Naive thymus-derived CD4-positive, alpha-beta T cell (primary cell): ENCODE measurements around the gene KARS1. TPM values are rescaled to one million over a fixed set of nuclear protein-coding genes. Genes with fewer than 3 reads are reported as not detected.
A peak's percentile ranks its signal among the peaks of the same experiment; 100 is the strongest.
"Not testable (repeated sequence)": the region's sequence is repeated elsewhere in the genome, so short reads cannot be mapped to it uniquely, and the experiment has no call there.

Experiments used
- ATAC-seq: fragments of 150-1000 bp; cut with Tn5 transposase; 2 replicates; pipeline ENCODE4 v1.10.0; 2021; ENCODE audit warnings: mild to moderate bottlenecking, moderate library complexity
- CTCF ChIA-PET: fragments of 350-600 bp; sonication (Branson Sonifier 250); formaldehyde crosslinking; loops from one replicate; lab custom pipeline; 2021; ENCODE audit warnings: antibody characterized with exemption; lab: Charles Lee
- POLR2A ChIA-PET: fragments of 350-600 bp; sonication (Branson Sonifier 250); formaldehyde crosslinking; loops from one replicate; lab custom pipeline; 2021; ENCODE audit warnings: antibody characterized with exemption, inconsistent platforms; lab: Charles Lee
- DNase-seq, 9 donors: peaks; one replicate each; pipeline versions ENCODE4 v3.0.0 to v3.0.0-alpha.2; 2020 to 2022; ENCODE audit warnings: mixed read lengths in 1 of 9
- H3K27ac ChIP-seq: one replicate; pipeline ENCODE4 v1.7.0; 2013; ENCODE audit warnings: mild to moderate bottlenecking, low read depth, low read length, moderate library complexity
- H3K27me3 ChIP-seq, 2 donors: one replicate each; pipeline ENCODE4 v1.7.0; 2013; ENCODE audit warnings: low read length in 2 of 2, mild to moderate bottlenecking in 2 of 2, moderate library complexity in 2 of 2; ENCODE audit not compliant: control insufficient read depth in 2 of 2, insufficient read depth in 2 of 2
- H3K36me3 ChIP-seq, 3 experiments: 1 replicate in 2 of 3; 2 replicates in 1 of 3; pipeline ENCODE4 v1.7.0; 2013; ENCODE audit warnings: low read length in 3 of 3, mild to moderate bottlenecking in 3 of 3, moderate library complexity in 1 of 3; ENCODE audit not compliant: insufficient read depth in 3 of 3, control insufficient read depth in 2 of 3
- H3K4me1 ChIP-seq, 2 donors: one replicate each; pipeline ENCODE4 v1.7.0; 2013; ENCODE audit warnings: low read length in 2 of 2, mild to moderate bottlenecking in 2 of 2, moderate library complexity in 1 of 2; ENCODE audit not compliant: control insufficient read depth in 2 of 2, insufficient read depth in 2 of 2
- H3K4me3 ChIP-seq: 2 replicates; pipeline ENCODE4 v1.7.0; 2013; ENCODE audit warnings: mild to moderate bottlenecking, low read length
- H3K9me3 ChIP-seq, 3 experiments: 1 replicate in 2 of 3; 2 replicates in 1 of 3; pipeline ENCODE4 v1.7.0; 2013; ENCODE audit warnings: low read length in 3 of 3; ENCODE audit not compliant: control insufficient read depth in 2 of 3
- H3K27ac Mint-ChIP-seq, 9 donors: one replicate each; pipeline ENCODE4 v1.8.0; 2020 to 2022; ENCODE audit warnings: mixed read lengths in 9 of 9, mild to moderate bottlenecking in 8 of 9, moderate library complexity in 5 of 9, inconsistent platforms in 2 of 9
- H3K27me3 Mint-ChIP-seq, 5 donors: one replicate each; pipeline ENCODE4 v1.8.0; 2021 to 2022; ENCODE audit warnings: mixed read lengths in 5 of 5, mild to moderate bottlenecking in 1 of 5
- H3K36me3 Mint-ChIP-seq, 5 donors: one replicate each; pipeline ENCODE4 v1.8.0; 2020 to 2022; ENCODE audit warnings: mixed read lengths in 5 of 5, mild to moderate bottlenecking in 3 of 5, inconsistent platforms in 1 of 5
- H3K4me1 Mint-ChIP-seq, 7 donors: one replicate each; pipeline ENCODE4 v1.8.0; 2020 to 2022; ENCODE audit warnings: mixed read lengths in 7 of 7, mild to moderate bottlenecking in 3 of 7, inconsistent platforms in 1 of 7
- H3K4me3 Mint-ChIP-seq, 10 donors: one replicate each; pipeline ENCODE4 v1.8.0; 2020 to 2022; ENCODE audit warnings: mild to moderate bottlenecking in 10 of 10, mixed read lengths in 10 of 10, moderate library complexity in 6 of 10, inconsistent platforms in 2 of 10
- H3K9me3 Mint-ChIP-seq, 11 donors: one replicate each; pipeline ENCODE4 v1.8.0; 2020 to 2022; ENCODE audit warnings: mixed read lengths in 11 of 11, mild to moderate bottlenecking in 4 of 11, inconsistent platforms in 1 of 11, moderate library complexity in 1 of 11
- intact Hi-C, 2 donors: fragments of 100-400 bp; cut with micrococcal nuclease; formaldehyde crosslinking; loops; one replicate each; pipeline ENCODE4 v1.15.1; 2023
- polyA plus RNA-seq, 2 donors: library from polyadenylated mRNA; unstranded; fragments of 300-500 nt; fragmentation: Illumina TruSeq; gene quantifications; one replicate each; pipeline ENCODE4 v1.2.3, GENCODE V29; 2021
- total RNA-seq, 6 experiments: library from RNA in 5 of 6; stranded (reverse) in 5 of 6; gene quantifications; 1 replicate in 5 of 6; 2 replicates in 1 of 6; pipeline ENCODE4 v1.2.3 and lab custom pipeline; 2021 to 2026

KARS1 gene
- total and polyA plus RNA-seq, 7 experiments from 2014 or later, result 118 to 216 (median 141) TPM

- Mint-ChIP-seq H3K27me3 (no peaks in the 10 kb centered on the region), H3K9me3 (peaks cover 0 to 5% (median 0%) of the 10 kb centered on the region in 11 donors), H3K4me3 (peak overlapping the region in 1 of 10 donors; percentile 38), H3K4me1 (peaks cover 0 to 14% (median 5%) of the 10 kb centered on the region in 7 donors), H3K27ac (peak overlapping the region in 1 of 9 donors; percentile 21), H3K36me3 (peaks cover 13 to 20% (median 17%) of the 10 kb centered on the region in 5 donors)
- H3K9me3 ChIP-seq, result no peaks in the 10 kb centered on the region
- H3K4me3 ChIP-seq, result no peak overlapping the region
- peaks cover 0 to 22% (median 3%) of the 10 kb centered on the region in 3 experiments for H3K36me3 ChIP-seq
- no peaks in the 10 kb centered on the region for H3K4me1 ChIP-seq
- H3K27me3 ChIP-seq, result no peaks in the 10 kb centered on the region
- intact Hi-C loops, result no loop called here
- ChIA-PET CTCF (no interaction called here), POLR2A (interaction anchor here (0.6 kb wide), 1 partner anchor 29 kb away, joined by 3 read pairs; no protein-coding TSS in a partner anchor)
- peak; percentile 63 for ATAC-seq
- no peak overlapping the region for H3K27ac ChIP-seq
- no peak for DNase-seq
These were observed 53.3 kb downstream of the KARS1 start for GRCh38 chr16:75593825-75594820.

- POLR2A ChIA-PET, result interaction anchor here (0.6 kb wide), 1 partner anchor 28 kb away, joined by 3 read pairs; no protein-coding TSS in a partner anchor
- H3K9me3 ChIP-seq, result no peaks in the 10 kb centered on the region
- DNase-seq (no peak), ATAC-seq (no peak)
- H3K27ac ChIP-seq, result no peak overlapping the region
- intact Hi-C loops, result no loop called here
- no peak overlapping the region for H3K4me3 Mint-ChIP-seq
- H3K9me3 Mint-ChIP-seq, result peaks cover 0 to 5% (median 0%) of the 10 kb centered on the region in 11 donors
- H3K4me1 Mint-ChIP-seq, result peaks cover 0 to 14% (median 5%) of the 10 kb centered on the region in 7 donors
- H3K36me3 ChIP-seq, result peaks cover 0 to 22% (median 3%) of the 10 kb centered on the region in 3 experiments
- H3K27me3 ChIP-seq, result no peaks in the 10 kb centered on the region
- peaks cover 13 to 20% (median 16%) of the 10 kb centered on the region in 5 donors for H3K36me3 Mint-ChIP-seq
- no peaks in the 10 kb centered on the region for H3K4me1 ChIP-seq
- no peak overlapping the region for H3K4me3 ChIP-seq
- H3K27ac Mint-ChIP-seq, result no peak overlapping the region
- no peaks in the 10 kb centered on the region for H3K27me3 Mint-ChIP-seq
- CTCF ChIA-PET, result no interaction called here
These were observed 54.2 kb downstream of the KARS1 start for GRCh38 chr16:75593308-75593707.

DNA sequence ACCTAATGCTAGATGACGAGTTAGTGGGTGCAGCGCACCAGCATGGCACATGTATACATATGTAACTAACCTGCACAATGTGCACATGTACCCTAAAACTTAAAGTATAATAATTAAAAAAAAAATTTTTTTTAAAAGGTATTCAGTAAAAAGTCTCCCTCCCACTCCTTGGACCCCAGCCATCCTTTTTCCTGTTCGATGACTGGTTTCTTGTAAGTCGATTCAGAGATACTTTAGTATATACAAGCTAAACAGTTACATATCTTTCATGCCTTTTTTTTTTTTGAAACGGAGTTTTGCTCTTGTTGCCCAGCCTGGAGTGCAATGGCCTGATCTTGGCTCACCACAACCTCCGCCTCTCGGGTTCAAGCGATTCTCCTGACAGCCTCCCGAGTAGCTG, 55.5 kb downstream of the KARS1 start:
- POLR2A ChIA-PET, H3K9me3 Mint-ChIP-seq, H3K27me3 ChIP-seq, intact Hi-C loops, H3K4me3 Mint-ChIP-seq, H3K9me3 ChIP-seq, DNase-seq, H3K4me3 ChIP-seq, ATAC-seq, H3K27ac Mint-ChIP-seq, H3K27me3 Mint-ChIP-seq, H3K36me3 ChIP-seq, H3K4me1 ChIP-seq, CTCF ChIA-PET, H3K27ac ChIP-seq, H3K36me3 Mint-ChIP-seq: not testable (repeated sequence)
- peaks cover 0 to 14% (median 5%) of the 10 kb centered on the region in 7 donors for H3K4me1 Mint-ChIP-seq

- H3K36me3 Mint-ChIP-seq, result peaks cover 0 to 4% (median 1%) of the 10 kb centered on the region in 5 donors
- Histone ChIP-seq H3K9me3 (no peaks in the 10 kb centered on the region), H3K36me3 (peaks cover 0 to 6% (median 3%) of the 10 kb centered on the region in 3 experiments), H3K4me3 (no peak overlapping the region), H3K27me3 (no peaks in the 10 kb centered on the region), H3K27ac (no peak overlapping the region), H3K4me1 (no peaks in the 10 kb centered on the region)
- ChIA-PET CTCF (no interaction called here), POLR2A (interaction anchor here (0.6 kb wide), 1 partner anchor 128 kb away, joined by 3 read pairs; no protein-coding TSS in a partner anchor)
- ATAC-seq (no peak), DNase-seq (no peak)
- peaks cover 0 to 14% (median 5%) of the 10 kb centered on the region in 7 donors for H3K4me1 Mint-ChIP-seq
- peak overlapping the region in 1 of 9 donors; percentile 41 for H3K27ac Mint-ChIP-seq
- no peak overlapping the region for H3K4me3 Mint-ChIP-seq
- intact Hi-C loops, result no loop called here
- no peaks in the 10 kb centered on the region for H3K9me3 Mint-ChIP-seq
- H3K27me3 Mint-ChIP-seq, result no peaks in the 10 kb centered on the region
These were observed 56.3 kb downstream of the KARS1 start for GRCh38 chr16:75590920-75591843.

- H3K27me3 Mint-ChIP-seq, result no peaks in the 10 kb centered on the region
- Histone ChIP-seq H3K4me1 (no peaks in the 10 kb centered on the region), H3K9me3 (no peaks in the 10 kb centered on the region), H3K27me3 (no peaks in the 10 kb centered on the region), H3K27ac (no peak overlapping the region), H3K4me3 (no peak overlapping the region), H3K36me3 (peaks cover 0 to 6% (median 3%) of the 10 kb centered on the region in 3 experiments)
- CTCF ChIA-PET, result no interaction called here
- DNase-seq (no peak), ATAC-seq (no peak)
- POLR2A ChIA-PET, result no interaction called here
- intact Hi-C loops, result no loop called here
- no peak overlapping the region for H3K27ac Mint-ChIP-seq
- H3K4me3 Mint-ChIP-seq, result no peak overlapping the region
- H3K9me3 Mint-ChIP-seq, result no peaks in the 10 kb centered on the region
- peaks cover 0 to 10% (median under 1%) of the 10 kb centered on the region in 7 donors for H3K4me1 Mint-ChIP-seq
- peaks cover 0 to 3% (median 0%) of the 10 kb centered on the region in 5 donors for H3K36me3 Mint-ChIP-seq
These were observed 58.2 kb downstream of the KARS1 start for GRCh38 chr16:75589306-75589705.

DNA sequence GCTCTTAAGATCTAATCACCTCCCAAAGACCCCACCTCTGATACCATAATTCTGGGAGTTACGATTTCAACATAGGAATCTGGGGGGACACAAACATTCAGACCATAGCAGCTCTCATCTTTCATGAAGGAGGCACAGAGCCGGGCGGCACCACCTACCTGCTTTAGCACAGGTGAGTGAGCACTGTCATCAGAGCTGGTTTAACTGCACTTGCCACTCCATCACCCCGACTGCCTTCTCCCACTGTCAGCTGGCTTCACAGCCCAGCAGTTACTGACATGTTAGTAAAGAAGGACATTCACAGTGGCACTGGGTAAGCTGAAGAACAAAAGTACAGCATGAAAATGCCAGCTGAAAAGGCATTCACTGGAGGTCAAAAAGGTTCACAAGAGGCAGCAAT, 58.7 kb downstream of the KARS1 start:
- Mint-ChIP-seq H3K27me3 (no peaks in the 10 kb centered on the region), H3K36me3 (peaks cover 0 to 3% (median 0%) of the 10 kb centered on the region in 5 donors), H3K4me1 (peaks cover 0 to 4% (median 0%) of the 10 kb centered on the region in 7 donors), H3K9me3 (no peaks in the 10 kb centered on the region), H3K4me3 (no peak overlapping the region), H3K27ac (peak overlapping the region in 1 of 9 donors; percentile 5)
- CTCF ChIA-PET, result no interaction called here
- DNase-seq (no peak), ATAC-seq (no peak)
- H3K27ac ChIP-seq, result no peak overlapping the region
- H3K4me3 ChIP-seq, result no peak overlapping the region
- intact Hi-C loops, result no loop called here
- H3K9me3 ChIP-seq, result no peaks in the 10 kb centered on the region
- no peaks in the 10 kb centered on the region for H3K27me3 ChIP-seq
- POLR2A ChIA-PET, result interaction anchor here (0.9 kb wide), 1 partner anchor 22 kb away, joined by 4 read pairs; no protein-coding TSS in a partner anchor
- H3K36me3 ChIP-seq, result peaks cover 0 to 3% (median under 1%) of the 10 kb centered on the region in 3 experiments
- H3K4me1 ChIP-seq, result no peaks in the 10 kb centered on the region
